Cardiac muscle cell (in vitro differentiated cells and primary cell): ENCODE results near the gene CASP6. TPM values are rescaled to one million over a fixed set of nuclear protein-coding genes. Genes with fewer than 3 reads are reported as not detected.

Experiments used
- DNase-seq, 2 donors: peaks; one replicate each; pipeline versions ENCODE4 v3.0.0 to v3.0.0-alpha.2; 2010 to 2017; ENCODE audit warnings: low read depth in 1 of 2, low spot score in 1 of 2
- H3K27ac ChIP-seq: fragments of 200-600 bp; sonication (generic); 2 replicates; pipeline ENCODE4 v1.5.1; 2016
- H3K27me3 ChIP-seq: fragments of 200-600 bp; sonication (generic); 2 replicates; pipeline ENCODE4 v1.6.0; 2016; ENCODE audit warnings: control low read depth
- H3K36me3 ChIP-seq: fragments of 200-600 bp; sonication (generic); 2 replicates; pipeline ENCODE4 v1.5.1; 2016; ENCODE audit warnings: control low read depth
- H3K4me1 ChIP-seq: fragments of 200-600 bp; sonication (generic); 2 replicates; pipeline ENCODE4 v1.8.1; 2017; ENCODE audit warnings: low read depth, mild to moderate bottlenecking, mixed run types
- H3K4me3 ChIP-seq: fragments of 200-600 bp; sonication (generic); 2 replicates; pipeline ENCODE4 v1.5.1; 2016; ENCODE audit warnings: mild to moderate bottlenecking
- H3K9me3 ChIP-seq: fragments of 200-600 bp; sonication (generic); 2 replicates; pipeline ENCODE4 v1.5.1; 2017; ENCODE audit warnings: low read depth, mild to moderate bottlenecking, control low read depth
- CTCF ChIP-seq: IDR thresholded peaks from 2 replicates; pipeline ENCODE4 v1.5.1; 2012; ENCODE audit warnings: low read depth, mild to moderate bottlenecking, low read length
- polyA plus RNA-seq: library from polyadenylated mRNA; unstranded; fragments of >200 nt; fragmentation: Nextera tagmentation; extraction: Ambion mirVana; gene quantifications from 2 replicates; pipeline ENCODE4 v1.2.1, GENCODE V29; 2016
- total RNA-seq: library from RNA; depleted of rRNA; stranded (reverse); fragments of >200 nt; gene quantifications from 2 replicates; pipeline ENCODE4 v1.2.3, GENCODE V29; 2016

The CASP6 gene
- total and polyA plus RNA-seq, 2 experiments from 2014 or later: 28.9 to 45.6 TPM

- DNase-seq: no peak
Observed at GRCh38 chr4:109665783-109666485, 37.3 kb downstream of the CASP6 start.

GRCh38 chr4:109662771-109663170, 40.5 kb downstream of the CASP6 start:
- DNase-seq: no peak
- Histone ChIP-seq H3K4me3 (no peak overlapping the region), H3K4me1 (no peaks in the 10 kb centered on the region), H3K27me3 (no peaks in the 10 kb centered on the region), H3K27ac (no peak overlapping the region), H3K9me3 (no peaks in the 10 kb centered on the region), H3K36me3 (no peaks in the 10 kb centered on the region)
- TF ChIP-seq CTCF: no peak

More at GRCh38 chr4:109665783-109666485, 37.3 kb downstream of the CASP6 start:
- Histone ChIP-seq H3K4me1 (no peaks in the 10 kb centered on the region), H3K36me3 (no peaks in the 10 kb centered on the region), H3K4me3 (no peak overlapping the region), H3K27me3 (no peaks in the 10 kb centered on the region), H3K9me3 (no peaks in the 10 kb centered on the region), H3K27ac (no peak overlapping the region)
- no peak for TF ChIP-seq CTCF

DNA sequence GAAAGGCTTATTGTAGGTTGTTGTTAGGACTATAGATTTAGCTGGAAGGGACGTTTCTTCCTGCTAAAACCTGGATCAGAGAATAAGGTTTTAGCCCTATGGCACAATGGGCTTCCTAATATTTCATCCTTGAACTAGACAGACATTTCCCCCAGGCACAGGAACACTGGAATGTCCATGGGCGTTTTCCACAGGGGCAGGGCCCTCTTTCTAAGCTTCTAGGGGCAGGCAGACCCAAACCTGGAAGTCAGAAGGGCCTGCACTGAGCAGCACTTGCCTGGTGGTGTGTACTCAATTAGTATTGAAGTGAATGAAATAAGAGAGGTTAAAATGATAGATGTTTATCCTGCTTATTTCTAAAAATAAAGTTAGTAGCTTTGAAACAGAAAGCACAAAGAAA, 41.1 kb downstream of the CASP6 start:
- Histone ChIP-seq H3K27ac (no peak overlapping the region), H3K4me1 (no peaks in the 10 kb centered on the region), H3K27me3 (no peaks in the 10 kb centered on the region), H3K9me3 (no peaks in the 10 kb centered on the region), H3K4me3 (no peak overlapping the region), H3K36me3 (no peaks in the 10 kb centered on the region)
- DNase-seq: no peak
- TF ChIP-seq CTCF: no peak

DNA sequence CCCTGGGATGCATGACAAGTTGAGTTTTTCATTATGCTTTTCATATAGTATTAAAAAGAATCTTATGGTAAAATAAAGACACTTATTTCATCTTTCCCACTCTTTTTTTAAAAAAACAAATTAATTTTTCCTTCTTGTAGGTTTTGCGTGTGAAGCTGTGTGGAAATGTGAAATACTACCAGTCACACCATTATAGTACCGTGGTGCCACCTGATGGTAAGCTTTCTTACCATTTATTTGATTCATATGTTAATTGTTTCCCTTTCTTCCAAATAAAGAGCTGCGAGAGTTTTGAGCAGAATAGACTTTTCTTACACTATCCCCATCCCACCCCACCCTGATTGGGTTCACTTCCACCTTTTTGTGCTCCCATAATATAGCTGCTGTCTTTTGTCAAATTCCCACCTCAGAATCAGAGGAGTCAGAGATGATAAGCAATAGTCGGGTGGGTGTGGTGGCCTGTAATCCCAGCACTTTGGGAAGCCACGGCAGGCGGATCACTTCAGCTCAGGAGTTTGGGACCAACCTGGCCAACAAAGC, 44.3 kb downstream of the CASP6 start:
- Histone ChIP-seq H3K36me3 (no peaks in the 10 kb centered on the region), H3K4me1 (no peaks in the 10 kb centered on the region), H3K27ac (no peak overlapping the region), H3K9me3 (no peaks in the 10 kb centered on the region), H3K27me3 (no peaks in the 10 kb centered on the region), H3K4me3 (no peak overlapping the region)
- DNase-seq: peak in 1 of 2 donors; percentile 24
- no peak for TF ChIP-seq CTCF

- H3K4me3 ChIP-seq: no peak overlapping the region
- DNase-seq: no peak
- H3K4me1 ChIP-seq: no peaks in the 10 kb centered on the region
Observed at GRCh38 chr4:109657854-109658418, 45.3 kb downstream of the CASP6 start.

More at GRCh38 chr4:109657854-109658418, 45.3 kb downstream of the CASP6 start:
- Histone ChIP-seq H3K36me3 (no peaks in the 10 kb centered on the region), H3K9me3 (no peaks in the 10 kb centered on the region), H3K27me3 (no peaks in the 10 kb centered on the region), H3K27ac (no peak overlapping the region)
- TF ChIP-seq CTCF: no peak
